GM12878 (cell line): ENCODE data around the gene LENEP. TPM values are rescaled to one million over a fixed set of nuclear protein-coding genes. Genes with fewer than 3 reads are reported as not detected.

Source experiments
- ATAC-seq: fragments of 200-7000 bp; cut with Tn5 transposase; 3 replicates; pipeline ENCODE4 v1.9.1; 2020; ENCODE audit warnings: mild to moderate bottlenecking, moderate library complexity
- BruUV-seq: library from RNA; stranded (reverse); fragments of 400-500 nt; replicated peaks from 2 replicates; lab custom pipeline; 2021; lab: Mats Ljungman, UMichigan
- CTCF ChIA-PET: fragments of 300-600 bp; sonication (Branson Sonifier 250); formaldehyde crosslinking; extraction: SDS; loops from one replicate; lab custom pipeline; 2021; ENCODE audit warnings: inconsistent platforms; lab: Yijun Ruan, JAX
- POLR2A ChIA-PET: fragments of 350-600 bp; formaldehyde crosslinking; extraction: SDS; loops from one replicate; lab custom pipeline; 2021; ENCODE audit warnings: inconsistent platforms; lab: Charles Lee
- RAD21 ChIA-PET: fragments of 300-600 bp; sonication (Branson Sonifier 250); formaldehyde crosslinking; loops from one replicate; lab custom pipeline; 2023; ENCODE audit warnings: antibody characterized with exemption; ENCODE audit not compliant: unreplicated experiment; lab: Charles Lee
- SMC1A ChIA-PET: fragments of 300-600 bp; sonication (Branson Sonifier 250); formaldehyde crosslinking; loops from one replicate; lab custom pipeline; 2023; ENCODE audit not compliant: unreplicated experiment, uncharacterized antibody; lab: Charles Lee
- DNase-seq: peaks from one replicate; pipeline ENCODE4 v3.0.0-alpha.2; 2011; ENCODE audit warnings: low read depth, low spot score
- FAIRE-seq: peaks from 3 replicates; lab custom pipeline; 2011; peaks lifted over from hg19 to GRCh38; lab: Jason Lieb, UNC
- H2AFZ ChIP-seq: 2 replicates; pipeline ENCODE4 v1.6.0; 2011; ENCODE audit warnings: low read depth, low read length, control low read depth; ENCODE audit not compliant: control insufficient read depth
- H3K27ac ChIP-seq: 2 replicates; pipeline ENCODE4 v1.5.1; 2011; ENCODE audit warnings: control low read depth; ENCODE audit not compliant: control insufficient read depth, insufficient read depth
- H3K27me3 ChIP-seq, 2 experiments: replicated peaks in 1 of 2; 2 replicates each; pipeline versions ENCODE4 v1.6.0 to v1.6.1; 2011; ENCODE audit warnings: low read length in 1 of 2; ENCODE audit not compliant: control insufficient read depth in 2 of 2, insufficient read depth in 2 of 2
- H3K36me3 ChIP-seq, 2 experiments: 2 replicates each; pipeline ENCODE4 v1.5.1; 2011; ENCODE audit warnings: low read length in 1 of 2; ENCODE audit not compliant: control insufficient read depth in 2 of 2, insufficient read depth in 2 of 2
- H3K4me1 ChIP-seq: 2 replicates; pipeline ENCODE4 v1.6.1; 2011; ENCODE audit warnings: mild to moderate bottlenecking, low read length, moderate library complexity, mixed read lengths; ENCODE audit not compliant: control insufficient read depth, insufficient read depth
- H3K4me2 ChIP-seq: 2 replicates; pipeline ENCODE4 v1.6.0; 2011; ENCODE audit warnings: control low read depth; ENCODE audit not compliant: control insufficient read depth, insufficient read depth
- H3K4me3 ChIP-seq: fragments of 200-600 bp; sonication (generic); 2 replicates; pipeline ENCODE4 v1.5.1; 2016
- H3K79me2 ChIP-seq: 2 replicates; pipeline ENCODE4 v1.6.0; 2011; ENCODE audit warnings: low read length; ENCODE audit not compliant: control insufficient read depth, insufficient read depth
- H3K9ac ChIP-seq: 2 replicates; pipeline ENCODE4 v1.8.0; 2011; ENCODE audit warnings: low read length, control low read depth, mixed read lengths; ENCODE audit not compliant: control insufficient read depth, insufficient read depth
- H3K9me3 ChIP-seq: replicated peaks from 3 replicates; pipeline ENCODE4 v1.5.1; 2011; ENCODE audit warnings: mild to moderate bottlenecking, low read length; ENCODE audit not compliant: control insufficient read depth, insufficient read depth
- H4K20me1 ChIP-seq: 2 replicates; pipeline ENCODE4 v1.6.0; 2011; ENCODE audit not compliant: control insufficient read depth, insufficient read depth
- MLLT1 ChIP-seq: fragments of 450-650 bp; IDR thresholded peaks from 2 replicates; pipeline ENCODE4 v1.6.1; 2016; ENCODE audit warnings: mild to moderate bottlenecking
- NBN ChIP-seq: fragments of 450-650 bp; IDR thresholded peaks from 2 replicates; pipeline ENCODE4 v1.6.1; 2016
- NR2C1 ChIP-seq: fragments of 450-650 bp; IDR thresholded peaks from 2 replicates; pipeline ENCODE4 v1.6.1; 2017; ENCODE audit warnings: antibody characterized with exemption, mild to moderate bottlenecking, moderate library complexity
- POLR2A ChIP-seq: IDR thresholded peaks from 2 replicates; pipeline ENCODE4 v1.6.1; 2011; ENCODE audit warnings: low read depth, mild to moderate bottlenecking, low read length
- RCOR1 ChIP-seq: conservative IDR thresholded peaks from 2 replicates; pipeline ENCODE4 v1.6.1; 2012; ENCODE audit warnings: low read depth, low read length, improper control_type of control experiment
- SIN3A ChIP-seq: IDR thresholded peaks from 2 replicates; pipeline ENCODE4 v1.6.1; 2012; ENCODE audit warnings: low read depth, low read length, improper control_type of control experiment
- WGBS: methylation state at CpG from one replicate; pipeline ENCODE4 v1.1.6; 2016; ENCODE audit warnings: low lambda C conversion rate; ENCODE audit not compliant: insufficient replicate concordance, insufficient coverage; ENCODE audit errors: missing lambda C conversion rate; 5-methylcytosine and 5-hydroxymethylcytosine counted together
- in situ Hi-C: fragments of 300-500 bp; cut with MboI; formaldehyde crosslinking; loops from 9 replicates; pipeline ENCODE4 v1.14.3; 2018; ENCODE audit warnings: mixed read lengths
- intact Hi-C: fragments of 100-400 bp; cut with micrococcal nuclease; formaldehyde crosslinking; loops from one replicate; pipeline ENCODE4 v1.14.2; 2022; ENCODE audit not compliant: unreplicated experiment
- polyA plus RNA-seq, 11 experiments: library from polyadenylated mRNA; depleted of rRNA in 4 of 11; unstranded in 6 of 11; stranded (reverse) in 5 of 11; fragments of >200 nt; fragmentation: Nextera tagmentation in 4 of 11; fragmentation: Illumina TruSeq in 1 of 11; extraction: Ambion mirVana in 4 of 11; extraction: Trizol in 1 of 11; gene quantifications; 1 replicate in 1 of 11; 2 replicates in 10 of 11; pipeline versions ENCODE4 v1.2.1 to v1.2.3, GENCODE V29; 2011 to 2016; ENCODE audit warnings: inconsistent platforms in 2 of 11, missing spikeins in 2 of 11, low read depth in 1 of 11
- total RNA-seq, 4 experiments: library from RNA; depleted of rRNA in 3 of 4; stranded (reverse); fragments of >200 nt in 3 of 4; fragmentation: Illumina TruSeq in 1 of 4; extraction: Trizol in 1 of 4; gene quantifications; 2 replicates each; pipeline versions ENCODE4 v1.2.1 to v1.2.3, GENCODE V29; 2013 to 2021

The LENEP gene
- total and polyA plus RNA-seq, 10 of the 15 experiments (the other 5 are each of a cell fraction or from before 2014, with no cell fraction given) = 0.27 to 1.1 (median 0.64) TPM; not detected in 7

GRCh38 chr1:155003227-155003765, 9.9 kb downstream of the LENEP start:
- under 1% methylated on average over 25 of the region's 37 CpGs for WGBS
- peak overlapping the region; percentile 98 for H3K4me2 ChIP-seq
- BruUV-seq = TSS peak; percentile 28
- no peak for FAIRE-seq
- ATAC-seq = no peak
- no peaks in the 10 kb centered on the region for H3K9me3 ChIP-seq
- TF ChIP-seq SIN3A (peak; percentile 38; the same call in 1 of the 2 replicates), NBN (0 out of 2 replicates have a peak, but pooled peaks have one; percentile 8), POLR2A (peak; percentile 44; the same call in 1 of the 2 replicates), RCOR1 (no peak), MLLT1 (peak; percentile 37; the same call in 1 of the 2 replicates), NR2C1 (no peak)
- TF ChIP-seq, all 136 proteins: peak for 4
- CTCF ChIA-PET = interaction anchor here (0.8 to 2.1 kb wide), 2 partner anchors 14 to 19 kb away, joined by 5 to 18 read pairs; no protein-coding TSS in a partner anchor
- POLR2A ChIA-PET = interaction anchor here (0.8 to 1.9 kb wide), 7 partner anchors 15 to 59 kb away, joined by 3 to 8 read pairs (median 4); partner anchors contain the start of gene SHC1
- peaks cover 38% of the 10 kb centered on the region for H3K4me1 ChIP-seq
- no peaks in the 10 kb centered on the region for H3K27me3 ChIP-seq
- SMC1A ChIA-PET = interaction anchor here (1.2 to 1.4 kb wide), 4 partner anchors 9 to 30 kb away, joined by 3 to 4 read pairs (median 4); no protein-coding TSS in a partner anchor
- H3K27ac ChIP-seq = peak overlapping the region; percentile 91
- peak overlapping the region; percentile 99 for H3K4me3 ChIP-seq
- 0 out of 2 replicates have a peak, but pooled peaks cover 3% of the 10 kb centered on the region for H4K20me1 ChIP-seq
- RAD21 ChIA-PET = interaction anchor here (1.1 to 3.3 kb wide), 4 partner anchors 12 to 82 kb away, joined by 4 to 14 read pairs (median 4); partner anchors contain the start of gene PBXIP1
- peak overlapping the region; percentile 48; the same call in 1 of the 2 replicates for H2AFZ ChIP-seq
- in situ Hi-C loops (no loop called here), intact Hi-C loops (loop anchor here (2.0 to 5.0 kb wide), 2 partner anchors 14 to 41 kb away; partner anchors contain the start of gene PYGO2)
- H3K9ac ChIP-seq = peak overlapping the region; percentile 85
- H3K36me3 ChIP-seq = no peaks in the 10 kb centered on the region; a peak in 1 of 4 replicates
- DNase-seq = no peak
- H3K79me2 ChIP-seq = peaks cover 57% of the 10 kb centered on the region
